Thyroid gland (tissue), 4 donors: ENCODE results near the gene PTK7. TPM values are rescaled to one million over a fixed set of nuclear protein-coding genes. Genes with fewer than 3 reads are reported as not detected.

ENCODE experiments used
- DNase-seq, 2 donors: peaks; one replicate each; pipeline ENCODE4 v3.0.0-alpha.2; 2019
- H3K27ac ChIP-seq, 3 donors: fragments of 200-600 bp; sonication (generic); 1 replicate in 2 of 3; 2 replicates in 1 of 3; pipeline ENCODE4 v1.5.1; 2016 to 2019; ENCODE audit warnings: mild to moderate bottlenecking in 1 of 3, moderate library complexity in 1 of 3
- H3K27me3 ChIP-seq: fragments of 200-600 bp; sonication (generic); one replicate; pipeline ENCODE4 v1.5.1; 2019
- H3K36me3 ChIP-seq, 2 donors: fragments of 200-600 bp; sonication (generic); one replicate each; pipeline ENCODE4 v1.5.1; 2016 to 2019
- H3K4me1 ChIP-seq, 2 donors: fragments of 200-600 bp; sonication (generic); one replicate each; pipeline ENCODE4 v1.5.1; 2017 to 2019
- H3K4me3 ChIP-seq, 3 donors: fragments of 200-600 bp; sonication (generic); replicated peaks in 1 of 3; 1 replicate in 2 of 3; 2 replicates in 1 of 3; pipeline ENCODE4 v1.5.1; 2016; ENCODE audit warnings: mild to moderate bottlenecking in 1 of 3
- H3K9me3 ChIP-seq: fragments of 200-600 bp; sonication (generic); one replicate; pipeline ENCODE4 v1.5.1; 2017
- POLR2A ChIP-seq, 2 donors: fragments of 450-650 bp; IDR thresholded peaks; one replicate each; pipeline ENCODE4 v1.6.1; 2017; ENCODE audit warnings: antibody characterized with exemption in 2 of 2, mild to moderate bottlenecking in 2 of 2, moderate library complexity in 1 of 2
- WGBS, 2 donors: methylation state at CpG; one replicate each; pipeline ENCODE4 v1.1.5; 2017; 5-methylcytosine and 5-hydroxymethylcytosine counted together
- intact Hi-C: fragments of 100-400 bp; cut with DNase I; formaldehyde crosslinking; loops from one replicate; pipeline ENCODE4 v1.15.1; 2023
- total RNA-seq, 4 donors: library from RNA; depleted of rRNA; stranded (reverse); fragments of >200 nt; gene quantifications; one replicate each; pipeline ENCODE4 v1.2.3, GENCODE V29; 2016
- TF ChIP-seq, protein P1 (sequence below), 6 experiments: fragments of 200-600 bp in 3 of 6; fragments of 450-650 bp in 3 of 6; sonication (generic) in 3 of 6; IDR thresholded peaks; one replicate each; pipeline ENCODE4 v1.5.1; 2016 to 2019; ENCODE audit warnings: antibody characterized with exemption in 6 of 6, mild to moderate bottlenecking in 2 of 6, inconsistent platforms in 1 of 6, moderate library complexity in 1 of 6

The PTK7 gene
- total RNA-seq, 4 donors from 2014 or later = 43.8 to 58.9 (median 55.0) TPM

- peaks cover 32 to 40% of the 10 kb centered on the region in 2 donors for H3K36me3 ChIP-seq
- peak within 1 kb of the TSS; percentile 22 to 65 (median 64) for H3K27ac ChIP-seq
- TF ChIP-seq, protein P1, sequence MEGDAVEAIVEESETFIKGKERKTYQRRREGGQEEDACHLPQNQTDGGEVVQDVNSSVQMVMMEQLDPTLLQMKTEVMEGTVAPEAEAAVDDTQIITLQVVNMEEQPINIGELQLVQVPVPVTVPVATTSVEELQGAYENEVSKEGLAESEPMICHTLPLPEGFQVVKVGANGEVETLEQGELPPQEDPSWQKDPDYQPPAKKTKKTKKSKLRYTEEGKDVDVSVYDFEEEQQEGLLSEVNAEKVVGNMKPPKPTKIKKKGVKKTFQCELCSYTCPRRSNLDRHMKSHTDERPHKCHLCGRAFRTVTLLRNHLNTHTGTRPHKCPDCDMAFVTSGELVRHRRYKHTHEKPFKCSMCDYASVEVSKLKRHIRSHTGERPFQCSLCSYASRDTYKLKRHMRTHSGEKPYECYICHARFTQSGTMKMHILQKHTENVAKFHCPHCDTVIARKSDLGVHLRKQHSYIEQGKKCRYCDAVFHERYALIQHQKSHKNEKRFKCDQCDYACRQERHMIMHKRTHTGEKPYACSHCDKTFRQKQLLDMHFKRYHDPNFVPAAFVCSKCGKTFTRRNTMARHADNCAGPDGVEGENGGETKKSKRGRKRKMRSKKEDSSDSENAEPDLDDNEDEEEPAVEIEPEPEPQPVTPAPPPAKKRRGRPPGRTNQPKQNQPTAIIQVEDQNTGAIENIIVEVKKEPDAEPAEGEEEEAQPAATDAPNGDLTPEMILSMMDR (IDR thresholded peaks at IDR 0.05) = peak in 1 of 6 experiments; percentile 25
- TF ChIP-seq POLR2A (IDR thresholded peaks at IDR 0.05) = peak in 1 of 2 donors; percentile 75
- peaks cover 15% of the 10 kb centered on the region in 2 donors for H3K4me1 ChIP-seq
- intact Hi-C loops = no loop called here
- H3K27me3 ChIP-seq = no peaks in the 10 kb centered on the region
- WGBS, 2 donors = 1 to 3% methylated on average over 22 to 36 of the region's 51 CpGs
- DNase-seq = peak; percentile 89
- H3K4me3 ChIP-seq = peak within 1 kb of the TSS; percentile 52 to 90 (median 56)
- H3K9me3 ChIP-seq = no peaks in the 10 kb centered on the region
These were observed 106.1 kb downstream of the PTK7 start, which contains the start of gene CUL9 for GRCh38 chr6:43181942-43182860. Gene CUL9, plus strand, starts transcription at chr6:43182196. Its CDS starts 2,115 bp downstream, at chr6:43184311.

GRCh38 chr6:43183441-43183840, 107.3 kb downstream of the PTK7 start:
- H3K27me3 ChIP-seq = no peaks in the 10 kb centered on the region
- H3K9me3 ChIP-seq = no peaks in the 10 kb centered on the region
- WGBS, 2 donors = 98 to 99% methylated on average over 4 of the region's 4 CpGs
- no peak overlapping the region for H3K4me3 ChIP-seq
- no peak overlapping the region for H3K27ac ChIP-seq
- no peak for DNase-seq
- H3K4me1 ChIP-seq = peaks cover 15% of the 10 kb centered on the region in 2 donors
- peaks cover 27 to 47% of the 10 kb centered on the region in 2 donors for H3K36me3 ChIP-seq
- TF ChIP-seq POLR2A (IDR thresholded peaks at IDR 0.05) = no peak
- TF ChIP-seq, protein P1 (IDR thresholded peaks at IDR 0.05) = no peak
- intact Hi-C loops = no loop called here

DNA sequence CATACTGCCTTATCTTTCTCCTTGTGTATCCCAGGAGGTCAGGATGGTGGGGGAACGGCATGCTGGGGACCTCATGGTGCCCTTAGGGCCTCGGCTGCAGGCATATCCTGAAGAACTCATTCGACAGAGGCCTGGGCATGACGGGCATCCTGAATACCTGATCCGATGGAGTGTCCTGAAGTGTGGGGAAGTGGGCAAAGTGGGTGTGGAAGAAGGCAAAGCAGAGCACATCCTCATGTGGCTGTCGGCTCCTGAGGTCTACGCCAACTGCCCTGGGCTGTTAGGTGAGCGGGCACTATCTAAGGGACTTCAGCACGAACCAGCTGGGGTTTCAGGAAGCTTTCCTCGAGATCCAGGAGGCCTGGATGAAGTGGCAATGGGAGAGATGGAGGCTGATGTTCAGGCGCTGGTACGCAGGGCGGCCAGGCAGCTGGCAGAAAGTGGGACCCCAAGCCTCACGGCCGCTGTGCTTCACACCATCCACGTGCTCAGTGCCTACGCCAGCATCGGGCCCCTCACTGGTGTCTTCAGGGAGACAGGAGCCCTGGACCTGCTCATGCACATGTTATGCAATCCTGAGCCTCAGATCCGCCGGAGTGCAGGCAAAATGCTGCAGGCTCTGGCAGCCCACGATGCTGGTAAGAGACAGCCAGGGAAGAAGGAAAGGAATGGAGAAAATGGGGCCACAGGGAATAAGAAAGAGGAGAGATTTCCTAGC, 108.3 kb downstream of the PTK7 start:
- 93 to 95% methylated on average over 21 of the region's 21 CpGs for WGBS, 2 donors
- H3K27me3 ChIP-seq = no peaks in the 10 kb centered on the region
- no peak overlapping the region for H3K27ac ChIP-seq
- intact Hi-C loops = no loop called here
- TF ChIP-seq POLR2A (IDR thresholded peaks at IDR 0.05) = no peak
- TF ChIP-seq, protein P1 (IDR thresholded peaks at IDR 0.05) = no peak
- no peaks in the 10 kb centered on the region for H3K9me3 ChIP-seq
- H3K36me3 ChIP-seq = peaks cover 17 to 41% of the 10 kb centered on the region in 2 donors
- no peak overlapping the region for H3K4me3 ChIP-seq
- H3K4me1 ChIP-seq = peaks cover 15% of the 10 kb centered on the region in 2 donors
- DNase-seq = no peak

DNA sequence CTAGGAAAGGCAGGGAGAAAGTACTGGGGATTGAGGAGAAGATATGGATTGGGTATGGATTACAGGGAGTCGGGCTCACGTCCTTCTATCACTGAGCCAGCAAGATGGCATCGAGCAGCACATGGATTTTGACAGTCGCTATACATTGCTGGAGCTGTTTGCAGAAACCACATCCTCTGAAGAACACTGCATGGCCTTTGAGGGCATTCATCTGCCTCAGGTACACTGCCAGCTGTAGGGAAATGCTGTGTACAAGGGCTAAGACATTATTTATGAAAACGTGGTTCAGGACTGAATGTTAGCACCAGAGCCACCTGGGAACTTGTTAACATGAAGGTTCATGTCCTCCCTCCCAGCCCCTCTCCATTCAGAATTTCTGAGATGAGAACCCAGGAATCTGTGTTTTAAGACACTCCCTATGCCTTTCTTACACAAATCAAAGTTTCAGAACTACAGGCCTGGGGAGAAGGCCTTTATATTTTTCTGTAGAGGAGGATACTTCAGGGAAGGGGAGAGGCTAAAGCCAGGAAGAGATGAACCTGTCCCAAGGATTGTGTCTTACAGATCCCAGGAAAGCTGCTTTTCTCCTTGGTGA, 109.4 kb downstream of the PTK7 start:
- Histone ChIP-seq H3K36me3 (peaks cover 10 to 36% of the 10 kb centered on the region in 2 donors), H3K27ac (no peak overlapping the region), H3K27me3 (no peaks in the 10 kb centered on the region), H3K4me1 (peaks cover 15% of the 10 kb centered on the region in 2 donors), H3K4me3 (no peak overlapping the region), H3K9me3 (no peaks in the 10 kb centered on the region)
- 82 to 86% methylated on average over 5 of the region's 5 CpGs for WGBS, 2 donors
- TF ChIP-seq, protein P1 (IDR thresholded peaks at IDR 0.05) = no peak
- no peak for TF ChIP-seq POLR2A (IDR thresholded peaks at IDR 0.05)
- DNase-seq = no peak
- intact Hi-C loops = no loop called here
